Measurements from ENCODE around the gene SLC25A34.

Gene SLC25A34

DNA sequence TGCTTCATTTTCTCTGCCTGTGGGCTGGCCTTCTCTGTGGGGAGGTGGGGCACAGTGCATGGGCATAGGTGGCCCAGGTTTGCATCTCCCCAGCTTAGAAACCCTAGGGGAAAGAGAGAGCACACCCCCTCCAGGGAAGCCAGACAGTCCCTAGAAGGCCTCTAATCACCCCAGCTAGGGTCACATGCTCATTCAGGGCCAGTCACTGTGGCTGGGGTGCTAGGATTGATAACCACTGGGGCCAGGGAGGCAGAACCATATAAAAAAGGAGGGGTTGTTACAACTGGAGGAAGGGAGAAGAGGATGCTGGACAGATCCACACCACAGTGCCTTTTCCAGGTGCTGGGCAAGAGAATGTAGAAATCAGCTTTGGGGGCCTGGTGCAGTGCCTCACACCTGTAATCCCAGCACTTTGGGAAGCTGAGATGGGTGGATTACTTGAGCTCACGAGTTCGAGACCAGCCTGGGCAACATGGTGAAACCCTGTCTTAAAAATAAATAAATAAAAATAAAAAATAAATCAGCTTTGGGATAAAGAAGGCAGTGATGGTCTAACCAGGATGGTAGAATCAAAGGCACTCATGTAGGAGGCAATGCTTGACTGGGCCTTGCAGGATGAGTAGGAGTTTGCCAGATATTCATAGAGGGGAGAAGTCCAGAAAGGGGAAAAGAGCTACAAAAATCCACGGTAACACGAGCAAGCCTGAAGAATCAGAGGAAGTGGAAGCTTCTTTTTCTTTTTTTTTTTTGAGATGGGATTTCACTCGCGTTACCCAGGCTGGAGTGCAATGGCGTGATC lies 42.0 kb downstream of the SLC25A34 start:
- Histone ChIP-seq H3K27me3 (replicated peaks; ENCODE audit: control insufficient read depth, insufficient read depth, low read length) (no peaks in the 10 kb centered on the region; the same call in 1 of the 2 replicates), H3K4me3 (replicated peaks; ENCODE audit: low read depth, low read length) (no peak overlapping the region), H3K36me3 (ENCODE audit: control insufficient read depth, insufficient read depth, low read length) (no peaks in the 10 kb centered on the region)
- no peak for DNase-seq (ENCODE audit: extremely low read depth, insufficient read length)
- TF ChIP-seq, protein P1, sequence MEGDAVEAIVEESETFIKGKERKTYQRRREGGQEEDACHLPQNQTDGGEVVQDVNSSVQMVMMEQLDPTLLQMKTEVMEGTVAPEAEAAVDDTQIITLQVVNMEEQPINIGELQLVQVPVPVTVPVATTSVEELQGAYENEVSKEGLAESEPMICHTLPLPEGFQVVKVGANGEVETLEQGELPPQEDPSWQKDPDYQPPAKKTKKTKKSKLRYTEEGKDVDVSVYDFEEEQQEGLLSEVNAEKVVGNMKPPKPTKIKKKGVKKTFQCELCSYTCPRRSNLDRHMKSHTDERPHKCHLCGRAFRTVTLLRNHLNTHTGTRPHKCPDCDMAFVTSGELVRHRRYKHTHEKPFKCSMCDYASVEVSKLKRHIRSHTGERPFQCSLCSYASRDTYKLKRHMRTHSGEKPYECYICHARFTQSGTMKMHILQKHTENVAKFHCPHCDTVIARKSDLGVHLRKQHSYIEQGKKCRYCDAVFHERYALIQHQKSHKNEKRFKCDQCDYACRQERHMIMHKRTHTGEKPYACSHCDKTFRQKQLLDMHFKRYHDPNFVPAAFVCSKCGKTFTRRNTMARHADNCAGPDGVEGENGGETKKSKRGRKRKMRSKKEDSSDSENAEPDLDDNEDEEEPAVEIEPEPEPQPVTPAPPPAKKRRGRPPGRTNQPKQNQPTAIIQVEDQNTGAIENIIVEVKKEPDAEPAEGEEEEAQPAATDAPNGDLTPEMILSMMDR (IDR thresholded peaks at IDR 0.05; ENCODE audit: insufficient read depth, low read length, poor library complexity, severe bottlenecking): no peak

DNA sequence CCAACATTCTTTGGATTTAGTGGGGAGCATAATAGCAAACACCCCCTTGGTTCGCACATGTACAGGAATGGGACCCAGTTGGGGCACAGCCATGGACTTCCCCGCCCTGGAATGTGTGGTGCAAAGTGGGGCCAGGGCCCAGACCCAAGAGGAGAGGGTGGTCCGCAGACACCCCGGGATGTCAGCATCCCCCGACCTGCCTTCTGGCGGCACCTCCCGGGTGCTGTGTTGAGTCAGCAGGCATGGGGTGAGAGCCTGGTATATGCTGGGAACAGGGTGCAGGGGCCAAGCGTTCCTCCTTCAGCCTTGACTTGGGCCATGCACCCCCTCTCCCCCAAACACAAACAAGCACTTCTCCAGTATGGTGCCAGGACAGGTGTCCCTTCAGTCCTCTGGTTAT lies 49.6 kb downstream of the SLC25A34 start:
- no peak for DNase-seq (ENCODE audit: extremely low read depth, insufficient read length)
- Histone ChIP-seq H3K27me3 (replicated peaks; ENCODE audit: control insufficient read depth, insufficient read depth, low read length) (no peaks in the 10 kb centered on the region; the same call in 1 of the 2 replicates), H3K36me3 (ENCODE audit: control insufficient read depth, insufficient read depth, low read length) (no peaks in the 10 kb centered on the region), H3K4me3 (replicated peaks; ENCODE audit: low read depth, low read length) (no peak overlapping the region)
- TF ChIP-seq, protein P1 (IDR thresholded peaks at IDR 0.05; ENCODE audit: insufficient read depth, low read length, poor library complexity, severe bottlenecking): no peak

GRCh38 chr1:15786581-15786980 lies 50.5 kb downstream of the SLC25A34 start:
- H3K27me3 ChIP-seq (replicated peaks; ENCODE audit: control insufficient read depth, insufficient read depth, low read length): no peaks in the 10 kb centered on the region; the same call in 1 of the 2 replicates
- no peaks in the 10 kb centered on the region for H3K36me3 ChIP-seq (ENCODE audit: control insufficient read depth, insufficient read depth, low read length)
- TF ChIP-seq, protein P1 (IDR thresholded peaks at IDR 0.05; ENCODE audit: insufficient read depth, low read length, poor library complexity, severe bottlenecking): no peak
- no peak overlapping the region for H3K4me3 ChIP-seq (replicated peaks; ENCODE audit: low read depth, low read length)
- no peak for DNase-seq (ENCODE audit: extremely low read depth, insufficient read length)

DNA sequence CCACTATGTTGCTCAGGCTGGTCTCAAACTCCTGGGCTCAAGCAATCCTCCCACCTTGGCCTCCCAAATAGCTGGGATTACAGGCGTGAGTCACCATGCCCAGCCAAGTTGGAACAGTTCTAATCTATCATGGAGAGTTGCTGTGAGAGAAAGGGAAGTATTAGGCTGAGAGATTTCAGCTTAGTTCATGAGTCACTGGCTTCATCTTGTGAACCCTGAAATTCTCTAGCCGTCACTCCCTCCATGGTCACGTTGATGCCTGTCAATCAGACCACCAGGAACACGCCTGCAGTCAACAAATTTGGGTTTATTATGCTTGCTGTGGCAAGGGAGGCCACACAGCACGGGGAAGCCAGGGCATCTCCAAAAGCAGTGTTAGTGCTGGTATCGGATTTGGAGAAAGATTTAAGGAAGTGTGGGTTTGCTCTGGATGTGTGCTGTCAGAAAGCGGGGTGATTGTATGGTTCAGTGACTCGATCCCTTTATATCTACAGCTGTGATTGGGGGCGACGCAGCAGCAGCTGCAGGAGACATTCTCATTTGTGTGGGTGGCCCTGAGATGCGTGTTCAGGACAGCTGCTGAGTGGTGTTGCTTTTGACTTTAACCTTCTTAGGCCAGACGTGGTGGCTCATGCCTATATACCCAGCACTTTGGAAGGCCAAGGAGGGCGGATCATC lies 52.7 kb downstream of the SLC25A34 start:
- Histone ChIP-seq H3K36me3 (ENCODE audit: control insufficient read depth, insufficient read depth, low read length) (no peaks in the 10 kb centered on the region), H3K4me3 (replicated peaks; ENCODE audit: low read depth, low read length) (no peak overlapping the region), H3K27me3 (replicated peaks; ENCODE audit: control insufficient read depth, insufficient read depth, low read length) (no peaks in the 10 kb centered on the region)
- no peak for DNase-seq (ENCODE audit: extremely low read depth, insufficient read length)
- TF ChIP-seq, protein P1 (IDR thresholded peaks at IDR 0.05; ENCODE audit: insufficient read depth, low read length, poor library complexity, severe bottlenecking): no peak
